KMS-11 (cell line): ENCODE results near the gene TPPP3.
"Not testable (repeated sequence)": the region's sequence is repeated elsewhere in the genome, so short reads cannot be mapped to it uniquely, and the experiment has no call there.

Experiments used
- H2AFZ ChIP-seq: fragments of 200-600 bp; sonication (generic); 2 replicates; pipeline ENCODE4 v1.6.1; 2016; ENCODE audit warnings: antibody characterized with exemption, mixed run types, low read depth
- H3K27ac ChIP-seq: fragments of 200-600 bp; sonication (generic); 2 replicates; pipeline ENCODE4 v1.6.1; 2016; ENCODE audit warnings: mild to moderate bottlenecking, mixed run types
- H3K27me3 ChIP-seq: fragments of 200-600 bp; sonication (generic); 2 replicates; pipeline ENCODE4 v1.6.1; 2017; ENCODE audit warnings: mild to moderate bottlenecking, low read depth, mixed run types, moderate library complexity; ENCODE audit not compliant: insufficient read depth
- H3K36me3 ChIP-seq: fragments of 200-600 bp; sonication (generic); 2 replicates; pipeline ENCODE4 v1.6.1; 2017; ENCODE audit warnings: mild to moderate bottlenecking, mixed run types; ENCODE audit not compliant: insufficient read depth
- H3K4me1 ChIP-seq: fragments of 200-600 bp; sonication (generic); 2 replicates; pipeline ENCODE4 v1.6.1; 2016; ENCODE audit warnings: mild to moderate bottlenecking, low read depth, mixed run types; ENCODE audit not compliant: poor library complexity, severe bottlenecking
- H3K4me2 ChIP-seq: fragments of 200-600 bp; sonication (generic); 2 replicates; pipeline ENCODE4 v1.7.0; 2016; ENCODE audit warnings: mild to moderate bottlenecking, mixed run types
- H3K4me3 ChIP-seq: fragments of 200-600 bp; sonication (generic); IDR thresholded peaks from 2 replicates; pipeline ENCODE4 v1.6.1; 2017; ENCODE audit warnings: low read depth, low read length, mixed read lengths; ENCODE audit not compliant: insufficient read depth
- H3K79me2 ChIP-seq: fragments of 200-600 bp; sonication (generic); 2 replicates; pipeline ENCODE4 v1.6.1; 2016; ENCODE audit warnings: low read depth, mixed run types; ENCODE audit not compliant: insufficient read depth
- H3K9ac ChIP-seq: fragments of 200-600 bp; sonication (generic); 2 replicates; pipeline ENCODE4 v1.6.1; 2016; ENCODE audit warnings: mild to moderate bottlenecking, mixed run types
- H4K20me1 ChIP-seq: fragments of 200-600 bp; sonication (generic); 2 replicates; pipeline ENCODE4 v1.6.1; 2016; ENCODE audit warnings: mild to moderate bottlenecking, mixed run types; ENCODE audit not compliant: insufficient read depth
- TF ChIP-seq, protein P1 (sequence below): fragments of 200-600 bp; sonication (generic); conservative IDR thresholded peaks from 2 replicates; pipeline ENCODE4 v1.6.1; 2017; ENCODE audit warnings: low read depth, mild to moderate bottlenecking, antibody characterized with exemption, low read length, moderate library complexity, mixed read lengths

Gene TPPP3

DNA sequence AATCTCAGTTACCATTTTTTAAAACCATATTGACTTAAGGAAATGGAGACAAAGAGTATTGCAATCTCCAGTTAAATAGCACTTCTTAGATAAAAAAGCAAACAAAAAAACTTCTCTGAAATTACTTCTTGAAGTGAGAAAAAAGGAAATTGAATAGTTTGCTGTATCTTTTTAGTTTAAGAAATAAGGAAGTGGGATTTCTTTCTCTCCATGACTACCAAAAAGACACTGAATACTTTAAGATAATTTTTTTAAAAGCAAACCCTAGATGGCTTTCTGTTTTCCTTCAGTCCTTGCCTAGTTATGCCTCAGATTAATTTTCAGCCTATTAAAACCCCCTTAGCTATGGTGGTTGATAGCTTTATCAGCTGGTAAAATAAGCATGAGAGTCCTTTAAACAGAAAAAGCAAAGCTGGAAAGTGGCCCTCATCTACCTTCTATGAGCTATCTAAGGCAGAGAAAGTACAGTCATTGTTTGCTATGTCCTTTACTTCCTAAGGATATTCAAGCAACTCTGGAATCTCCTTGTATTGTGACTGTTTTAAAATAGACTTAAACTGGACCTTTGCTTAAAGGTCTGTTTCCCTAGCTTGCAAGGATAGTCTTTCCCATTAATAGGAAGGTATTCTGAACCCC lies 28.6 kb downstream of the TPPP3 start:
- no peak overlapping the region for H3K9ac ChIP-seq
- no peaks in the 10 kb centered on the region for H3K4me1 ChIP-seq
- H2AFZ ChIP-seq = no peak overlapping the region
- no peak overlapping the region for H3K4me3 ChIP-seq
- no peaks in the 10 kb centered on the region for H3K36me3 ChIP-seq
- no peaks in the 10 kb centered on the region for H3K27me3 ChIP-seq
- TF ChIP-seq, protein P1, sequence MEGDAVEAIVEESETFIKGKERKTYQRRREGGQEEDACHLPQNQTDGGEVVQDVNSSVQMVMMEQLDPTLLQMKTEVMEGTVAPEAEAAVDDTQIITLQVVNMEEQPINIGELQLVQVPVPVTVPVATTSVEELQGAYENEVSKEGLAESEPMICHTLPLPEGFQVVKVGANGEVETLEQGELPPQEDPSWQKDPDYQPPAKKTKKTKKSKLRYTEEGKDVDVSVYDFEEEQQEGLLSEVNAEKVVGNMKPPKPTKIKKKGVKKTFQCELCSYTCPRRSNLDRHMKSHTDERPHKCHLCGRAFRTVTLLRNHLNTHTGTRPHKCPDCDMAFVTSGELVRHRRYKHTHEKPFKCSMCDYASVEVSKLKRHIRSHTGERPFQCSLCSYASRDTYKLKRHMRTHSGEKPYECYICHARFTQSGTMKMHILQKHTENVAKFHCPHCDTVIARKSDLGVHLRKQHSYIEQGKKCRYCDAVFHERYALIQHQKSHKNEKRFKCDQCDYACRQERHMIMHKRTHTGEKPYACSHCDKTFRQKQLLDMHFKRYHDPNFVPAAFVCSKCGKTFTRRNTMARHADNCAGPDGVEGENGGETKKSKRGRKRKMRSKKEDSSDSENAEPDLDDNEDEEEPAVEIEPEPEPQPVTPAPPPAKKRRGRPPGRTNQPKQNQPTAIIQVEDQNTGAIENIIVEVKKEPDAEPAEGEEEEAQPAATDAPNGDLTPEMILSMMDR = no peak
- H3K4me2 ChIP-seq = no peak overlapping the region
- no peaks in the 10 kb centered on the region for H3K79me2 ChIP-seq
- H3K27ac ChIP-seq = no peak overlapping the region
- H4K20me1 ChIP-seq = no peaks in the 10 kb centered on the region

DNA sequence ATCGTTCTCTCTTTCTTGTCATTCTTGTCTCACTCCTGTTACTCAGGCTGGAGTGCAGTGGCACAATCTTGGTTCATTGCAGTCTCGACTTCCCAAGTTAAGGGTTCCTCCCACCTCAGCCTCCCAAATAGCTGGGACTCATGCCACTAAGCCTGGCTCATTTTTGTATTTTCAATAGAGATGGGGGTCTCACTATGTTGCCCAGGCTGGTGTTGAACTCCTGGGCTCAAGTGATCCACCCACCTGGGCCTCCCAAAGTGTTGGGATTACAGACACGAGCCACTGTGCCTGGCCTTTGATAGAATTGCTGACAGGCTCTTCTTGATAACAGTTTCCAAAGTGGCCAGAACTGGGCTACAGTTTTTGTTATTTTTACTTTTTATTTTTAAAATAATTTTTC lies 32.3 kb downstream of the TPPP3 start:
- TF ChIP-seq, protein P1 = no peak
- H3K36me3 ChIP-seq = no peaks in the 10 kb centered on the region
- H2AFZ ChIP-seq = no peak overlapping the region
- H3K79me2 ChIP-seq = no peaks in the 10 kb centered on the region
- H3K4me1 ChIP-seq = no peaks in the 10 kb centered on the region
- no peaks in the 10 kb centered on the region for H4K20me1 ChIP-seq
- H3K27me3 ChIP-seq = no peaks in the 10 kb centered on the region
- no peak overlapping the region for H3K4me2 ChIP-seq
- no peak overlapping the region for H3K27ac ChIP-seq
- H3K9ac ChIP-seq = no peak overlapping the region
- H3K4me3 ChIP-seq = no peak overlapping the region

DNA sequence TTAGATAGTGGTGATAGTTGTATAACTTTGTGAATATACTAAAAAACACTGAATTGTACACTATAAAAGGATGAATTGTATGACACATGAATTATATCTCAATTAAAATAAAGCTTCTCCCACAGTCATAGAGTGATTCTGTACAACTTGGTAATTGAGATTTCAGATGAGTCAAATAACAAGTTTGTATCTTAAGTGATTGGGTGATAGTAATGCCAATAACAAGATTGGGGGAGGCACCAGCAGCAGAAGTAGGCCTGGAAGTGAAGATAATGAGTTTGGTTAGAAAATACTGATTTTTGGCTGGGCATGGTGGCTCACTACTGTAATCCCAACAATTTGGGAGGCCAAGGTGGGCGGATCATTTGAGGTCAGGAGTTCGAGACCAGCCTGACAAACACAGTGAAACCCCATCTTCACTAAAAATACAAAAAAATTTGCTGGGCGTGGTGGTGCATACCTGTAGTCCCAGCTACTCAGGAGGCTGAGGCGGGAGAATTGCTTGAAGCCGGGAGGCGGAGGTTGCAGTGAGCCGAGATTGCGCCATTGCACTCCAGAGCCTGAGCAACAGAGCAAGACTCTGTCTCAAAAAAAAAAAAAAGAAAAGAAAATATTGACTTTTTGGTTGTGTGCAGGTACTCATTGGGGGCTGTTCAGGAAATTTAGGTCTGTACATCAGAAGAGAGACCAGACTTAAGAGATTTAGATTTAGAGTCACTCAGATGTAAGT lies 33.6 kb downstream of the TPPP3 start:
- not testable (repeated sequence) for H3K27ac ChIP-seq, H2AFZ ChIP-seq, H3K4me3 ChIP-seq, H3K4me2 ChIP-seq, H3K27me3 ChIP-seq, H3K4me1 ChIP-seq, H3K9ac ChIP-seq, H3K79me2 ChIP-seq, H3K36me3 ChIP-seq, H4K20me1 ChIP-seq

DNA sequence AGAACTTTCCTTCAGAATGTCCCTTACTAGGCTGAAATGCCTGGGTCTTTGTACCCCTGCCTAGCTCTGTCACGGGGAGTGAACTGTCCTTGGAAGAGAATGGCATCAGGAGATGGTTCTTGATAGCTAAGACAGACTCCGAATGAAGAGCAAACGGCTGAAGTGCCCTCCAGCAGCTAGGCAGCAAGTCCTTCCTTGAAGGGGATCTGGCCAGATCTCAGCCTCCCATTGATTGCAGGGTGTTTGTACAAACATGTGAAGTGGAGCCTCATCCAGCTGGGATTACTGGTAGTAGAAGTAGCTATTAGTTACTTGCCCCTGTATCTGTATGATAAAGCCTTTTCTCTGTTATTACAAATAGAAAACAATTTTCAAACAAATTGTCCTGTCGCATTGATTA lies 35.7 kb downstream of the TPPP3 start:
- no peak overlapping the region for H3K4me3 ChIP-seq
- H4K20me1 ChIP-seq = no peaks in the 10 kb centered on the region
- TF ChIP-seq, protein P1 = no peak
- no peak overlapping the region for H3K4me2 ChIP-seq
- H2AFZ ChIP-seq = no peak overlapping the region
- H3K27me3 ChIP-seq = no peaks in the 10 kb centered on the region
- H3K79me2 ChIP-seq = no peaks in the 10 kb centered on the region
- H3K36me3 ChIP-seq = no peaks in the 10 kb centered on the region
- H3K4me1 ChIP-seq = no peaks in the 10 kb centered on the region
- no peak overlapping the region for H3K27ac ChIP-seq
- no peak overlapping the region for H3K9ac ChIP-seq

DNA sequence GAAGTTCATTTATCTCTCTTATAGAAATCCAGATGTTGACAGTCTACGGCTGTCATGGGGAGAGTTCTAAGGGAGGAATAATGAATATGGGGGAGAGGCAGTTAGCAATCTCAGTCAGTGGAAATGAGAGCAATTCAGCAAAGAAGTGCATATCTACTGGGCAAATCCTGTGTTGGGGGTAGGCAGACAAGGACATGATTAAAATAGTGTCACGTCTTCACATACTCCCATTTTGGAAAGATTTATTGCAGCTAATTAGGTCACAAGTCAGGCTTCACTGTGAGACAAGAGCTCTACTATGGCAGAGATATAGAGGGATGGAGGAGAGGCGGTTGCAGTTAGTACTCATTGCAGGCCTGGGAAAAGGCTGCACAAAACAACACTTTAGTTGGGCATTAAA lies 36.9 kb downstream of the TPPP3 start:
- H3K4me2 ChIP-seq = no peak overlapping the region
- TF ChIP-seq, protein P1 = no peak
- H4K20me1 ChIP-seq = no peaks in the 10 kb centered on the region
- H3K79me2 ChIP-seq = no peaks in the 10 kb centered on the region
- no peak overlapping the region for H3K9ac ChIP-seq
- H3K27ac ChIP-seq = no peak overlapping the region
- H3K4me1 ChIP-seq = no peaks in the 10 kb centered on the region
- H3K27me3 ChIP-seq = no peaks in the 10 kb centered on the region
- H3K4me3 ChIP-seq = no peak overlapping the region
- H2AFZ ChIP-seq = no peak overlapping the region
- no peaks in the 10 kb centered on the region for H3K36me3 ChIP-seq

DNA sequence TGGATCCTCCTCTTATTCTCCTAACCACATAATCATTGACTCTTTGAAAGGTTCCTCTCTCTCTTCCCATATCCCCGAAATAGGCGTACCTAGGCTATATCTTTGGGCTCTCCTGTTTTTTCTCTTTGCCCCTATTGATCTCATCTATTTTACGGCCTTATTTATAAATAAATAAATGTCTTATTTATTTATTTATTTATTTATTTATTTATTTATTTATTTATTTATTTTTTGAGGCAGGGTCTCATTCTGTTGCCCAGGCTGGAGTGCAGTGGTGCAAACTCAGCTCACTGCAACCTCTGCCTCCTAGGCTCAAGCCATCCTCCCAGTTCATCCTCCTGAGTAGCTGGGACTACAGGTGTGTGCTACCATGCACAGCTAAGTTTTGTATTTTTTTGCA lies 40.8 kb downstream of the TPPP3 start:
- not testable (repeated sequence) for H3K4me3 ChIP-seq

More for the DNA sequence above, 40.8 kb downstream of the TPPP3 start:
- not testable (repeated sequence) for H4K20me1 ChIP-seq, H3K4me1 ChIP-seq, H3K36me3 ChIP-seq, H3K4me2 ChIP-seq, H3K27ac ChIP-seq, H3K9ac ChIP-seq, H2AFZ ChIP-seq, H3K79me2 ChIP-seq, H3K27me3 ChIP-seq
